HL-60/S4 treated with phorbol 12-myristate 13-acetate at 8.2 ng/mL for 4 days and 3 days (cell line): Measurements from ENCODE around the gene CD276.
"Not testable (repeated sequence)": the region's sequence is repeated elsewhere in the genome, so short reads cannot be mapped to it uniquely, and the experiment has no call there.

ENCODE experiments used
- in situ Hi-C: fragments of 300-500 bp; cut with MboI; formaldehyde crosslinking; loops from 2 replicates; pipeline ENCODE4 v1.15.0; 2022; ENCODE audit warnings: low sequenced_read_pairs

CD276 gene

GRCh38 chr15:73683777-73684580, at the start of gene CD276:
TSS of gene CD276 (plus strand) at chr15:73684383. CDS start at chr15:73699640, 15,257 bp downstream.
- in situ Hi-C loops: no loop called here

- in situ Hi-C loops: no loop called here
Measured at GRCh38 chr15:73637527-73637926, 46.7 kb upstream of the CD276 start.

- in situ Hi-C loops: not testable (repeated sequence)
Measured at GRCh38 chr15:73639464-73639863, 44.7 kb upstream of the CD276 start.

- in situ Hi-C loops: no loop called here
Measured at GRCh38 chr15:73647259-73648013, 36.7 kb upstream of the CD276 start.

GRCh38 chr15:73648014-73648295, 36.2 kb upstream of the CD276 start:
- in situ Hi-C loops: no loop called here

- in situ Hi-C loops: no loop called here
Measured at GRCh38 chr15:73650416-73651126, 33.6 kb upstream of the CD276 start.

GRCh38 chr15:73654659-73655058, 29.5 kb upstream of the CD276 start:
- in situ Hi-C loops: no loop called here

GRCh38 chr15:73655724-73656123, 28.5 kb upstream of the CD276 start:
- in situ Hi-C loops: no loop called here

GRCh38 chr15:73658645-73659044, 25.5 kb upstream of the CD276 start:
- in situ Hi-C loops: no loop called here

- in situ Hi-C loops: no loop called here
Measured at GRCh38 chr15:73660455-73660854, 23.7 kb upstream of the CD276 start.

- in situ Hi-C loops: no loop called here
Measured at GRCh38 chr15:73674587-73674986, 9.6 kb upstream of the CD276 start.

- in situ Hi-C loops: no loop called here
Measured at GRCh38 chr15:73677146-73677607, 7.0 kb upstream of the CD276 start.

GRCh38 chr15:73677733-73678132, 6.5 kb upstream of the CD276 start:
- in situ Hi-C loops: no loop called here

GRCh38 chr15:73678498-73678897, 5.7 kb upstream of the CD276 start:
- in situ Hi-C loops: no loop called here

- in situ Hi-C loops: no loop called here
Measured at GRCh38 chr15:73679180-73679579, 5.0 kb upstream of the CD276 start.

- in situ Hi-C loops: no loop called here
Measured at GRCh38 chr15:73679964-73680363, 4.2 kb upstream of the CD276 start.

GRCh38 chr15:73680549-73680948, 3.6 kb upstream of the CD276 start:
- in situ Hi-C loops: no loop called here

GRCh38 chr15:73681063-73681462, 3.1 kb upstream of the CD276 start:
- in situ Hi-C loops: no loop called here

GRCh38 chr15:73681856-73682599, 2.2 kb upstream of the CD276 start:
- in situ Hi-C loops: no loop called here

- in situ Hi-C loops: no loop called here
Measured at GRCh38 chr15:73682600-73683090, 1.5 kb upstream of the CD276 start.

- in situ Hi-C loops: no loop called here
Measured at GRCh38 chr15:73683257-73683776, 866 bp upstream of the CD276 start.
